Measurements from ENCODE around the gene DENND2A.
"Not testable (repeated sequence)": the region's sequence is repeated elsewhere in the genome, so short reads cannot be mapped to it uniquely, and the experiment has no call there.

DENND2A gene

GRCh38 chr7:140645166-140645900, 4.7 kb upstream of the DENND2A start:
- no peak for TF ChIP-seq POLR2A (IDR thresholded peaks at IDR 0.05; ENCODE audit: low read depth, low read length)
- peak; percentile 57 for DNase-seq (ENCODE audit: insufficient read length, low spot score)
- FAIRE-seq, result no peak

DNA sequence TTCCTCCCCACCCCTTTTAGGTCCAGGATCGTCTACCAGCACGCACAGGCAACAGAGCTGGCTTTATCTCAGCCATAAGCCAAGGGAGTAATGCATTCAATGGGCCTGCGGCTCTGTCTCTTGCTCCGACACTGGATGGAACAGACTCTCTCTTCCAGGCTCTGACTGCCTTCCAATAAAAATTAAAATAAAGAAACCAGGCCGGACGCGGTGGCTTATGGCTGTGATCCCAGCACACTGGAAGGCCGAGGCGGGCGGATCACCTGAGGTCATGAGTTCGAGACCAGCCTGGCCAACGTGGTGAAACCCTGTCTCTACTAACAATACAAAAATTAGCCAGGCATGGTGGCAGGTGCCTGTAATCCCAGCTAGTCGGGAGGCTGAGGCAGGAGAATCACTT, 4.1 kb upstream of the DENND2A start:
- FAIRE-seq; DNase-seq (ENCODE audit: insufficient read length, low spot score): not testable (repeated sequence)

- FAIRE-seq (no peak), DNase-seq (ENCODE audit: insufficient read length, low spot score) (no peak)
- TF ChIP-seq POLR2A (IDR thresholded peaks at IDR 0.05; ENCODE audit: low read depth, low read length), result no peak
Observed at GRCh38 chr7:140643416-140643815, 2.8 kb upstream of the DENND2A start.

DNA sequence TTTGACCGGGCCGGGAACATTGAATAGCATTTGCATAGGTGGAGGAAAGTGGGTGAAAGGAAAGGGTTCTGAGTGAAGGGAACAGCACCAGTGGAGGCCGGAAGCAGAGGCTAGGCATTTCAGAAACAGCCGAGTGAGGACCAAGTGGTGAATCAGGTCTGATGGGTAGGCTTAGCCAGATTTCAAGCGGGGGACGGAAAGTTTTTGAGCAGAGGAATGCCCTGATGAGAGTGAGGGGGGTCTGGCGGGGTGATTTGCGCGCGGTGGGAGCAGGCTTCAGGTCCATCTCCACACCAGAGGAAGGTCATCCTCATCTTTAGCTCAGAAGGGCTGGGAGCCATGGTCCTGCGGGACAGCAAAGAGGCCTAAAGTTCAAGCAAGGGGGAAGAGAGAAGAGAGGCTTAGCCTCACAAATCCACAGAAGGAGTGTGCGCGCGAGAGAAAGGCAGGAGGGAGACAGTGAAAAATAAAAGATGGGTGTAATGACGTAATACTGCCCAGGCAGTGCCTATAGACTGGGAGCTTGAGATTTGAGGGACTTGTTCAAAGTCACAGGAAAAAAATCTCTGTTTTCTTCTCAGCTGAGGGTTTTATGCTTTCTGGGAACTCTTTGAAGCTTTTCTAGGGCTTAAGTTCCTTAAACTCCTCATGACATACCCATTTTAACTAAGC, 1.0 kb upstream of the DENND2A start:
- TF ChIP-seq POLR2A (IDR thresholded peaks at IDR 0.05; ENCODE audit: low read depth, low read length), result no peak
- no peak for DNase-seq (ENCODE audit: insufficient read length, low spot score)
- FAIRE-seq, result no peak

DNA sequence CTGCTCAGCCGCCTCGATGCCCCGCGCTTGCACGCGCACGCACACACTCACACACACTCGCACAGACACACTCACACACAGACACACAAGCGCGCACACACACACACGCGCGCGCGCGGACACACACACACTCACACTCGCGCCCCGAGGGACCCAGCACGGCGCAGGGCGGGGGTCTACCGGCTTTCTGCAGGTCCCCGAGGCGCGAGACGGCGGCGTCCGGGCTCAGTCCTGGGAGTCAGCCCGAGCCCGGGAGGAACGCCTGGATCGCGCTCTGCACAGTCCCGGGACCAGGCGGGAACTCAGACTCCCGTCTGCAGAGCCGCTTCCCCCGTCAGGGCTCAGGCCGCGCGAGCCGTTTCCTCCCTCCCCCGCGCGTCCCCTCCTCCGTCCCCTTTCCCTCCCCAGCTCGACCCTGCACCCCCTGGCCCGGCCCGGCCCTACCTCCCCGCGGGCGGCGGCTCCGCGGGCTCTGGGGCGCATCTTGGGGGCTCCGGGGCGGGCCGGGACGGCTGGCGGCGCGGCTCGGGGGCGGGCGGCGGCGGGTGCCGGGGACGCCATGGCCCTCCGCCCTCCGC, 464 bp downstream of the DENND2A start:
- DNase-seq (ENCODE audit: insufficient read length, low spot score) (no peak), FAIRE-seq (no peak)
- no peak for TF ChIP-seq POLR2A (IDR thresholded peaks at IDR 0.05; ENCODE audit: low read depth, low read length)

DNA sequence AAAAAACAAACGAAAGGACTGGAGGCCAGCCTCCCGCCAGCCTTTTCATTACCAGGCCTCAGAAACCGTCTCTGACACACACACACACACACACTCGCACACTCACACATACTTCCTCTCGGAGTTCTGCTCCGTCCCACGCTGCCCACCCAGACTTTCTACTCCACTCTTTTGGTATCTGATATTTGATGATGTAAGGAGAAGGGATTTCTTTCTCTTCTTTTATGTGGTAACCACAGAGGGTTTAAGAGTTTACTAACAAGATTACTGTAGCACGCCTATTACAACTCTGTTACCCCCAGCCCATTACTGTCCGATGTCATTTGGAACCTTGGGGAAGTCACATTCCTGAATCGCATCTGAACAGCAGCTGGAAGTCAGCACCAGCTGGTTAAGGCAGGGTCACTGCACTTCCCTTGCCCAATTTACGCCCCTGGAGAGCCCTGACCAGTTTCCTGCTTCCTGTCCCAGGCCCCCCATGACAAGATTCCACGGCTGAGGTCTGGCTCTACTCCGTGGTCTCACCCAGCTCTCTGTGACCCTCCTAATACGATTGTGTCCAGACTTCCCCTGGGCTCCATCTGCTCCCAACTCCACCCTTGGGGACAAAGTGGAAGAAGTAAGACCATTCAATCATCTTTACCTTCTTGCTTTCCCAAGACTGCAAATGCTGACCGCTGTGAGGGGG, 1.1 kb downstream of the DENND2A start:
- TF ChIP-seq POLR2A (IDR thresholded peaks at IDR 0.05; ENCODE audit: low read depth, low read length), result no peak
- DNase-seq (ENCODE audit: insufficient read length, low spot score) (no peak), FAIRE-seq (no peak)

DNA sequence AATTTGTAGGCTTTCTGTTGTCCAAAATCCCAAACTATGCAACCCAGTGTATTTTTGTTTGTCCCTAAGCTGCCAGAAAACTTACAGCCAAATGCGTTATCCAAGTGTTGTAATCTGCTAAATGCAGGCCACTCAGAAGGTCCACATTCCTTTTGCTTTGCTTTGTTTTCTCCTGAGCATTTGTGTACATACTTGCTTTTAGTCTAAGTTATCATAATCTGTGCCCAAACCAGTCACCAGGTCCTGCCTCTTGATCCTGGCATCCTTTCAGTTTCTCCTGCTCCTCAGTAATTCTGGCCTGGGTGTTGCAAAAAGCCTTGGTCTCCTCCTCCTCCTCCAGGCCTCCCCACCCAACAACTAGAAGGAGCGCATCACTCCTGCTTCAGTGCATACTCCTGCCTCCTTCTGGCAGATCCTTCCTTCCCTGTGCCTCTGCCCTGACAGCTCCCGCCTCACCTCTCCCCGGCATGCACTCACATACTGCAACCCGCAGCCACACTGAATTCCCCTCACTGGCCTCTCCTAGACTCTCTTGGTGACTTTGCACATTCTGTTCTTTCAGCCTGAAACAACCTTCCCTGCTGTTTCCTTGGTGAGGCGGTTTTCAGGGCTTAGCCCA, 2.3 kb downstream of the DENND2A start:
- TF ChIP-seq POLR2A (IDR thresholded peaks at IDR 0.05; ENCODE audit: low read depth, low read length), result no peak
- DNase-seq (ENCODE audit: insufficient read length, low spot score) (no peak), FAIRE-seq (no peak)

DNA sequence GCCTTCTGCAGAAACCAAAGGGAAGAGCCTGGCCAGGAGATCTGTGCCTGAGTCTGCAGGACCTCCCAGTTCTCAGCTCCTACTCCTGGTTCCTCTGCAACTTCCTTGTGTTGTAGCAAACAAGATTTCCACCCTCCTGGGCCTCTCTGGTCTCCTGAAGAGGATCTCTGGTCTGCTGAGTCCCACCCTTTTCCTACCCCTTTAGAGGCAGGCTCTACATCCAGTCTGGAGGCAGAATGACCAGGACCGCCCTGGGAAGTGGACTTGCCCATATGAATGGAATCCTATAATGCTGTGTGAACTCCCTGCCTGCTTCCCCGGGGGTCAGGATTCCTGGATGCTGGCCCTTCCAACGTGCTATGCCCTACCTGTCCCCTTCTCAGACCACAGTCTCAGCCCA, 3.2 kb downstream of the DENND2A start:
- FAIRE-seq (no peak), DNase-seq (ENCODE audit: insufficient read length, low spot score) (no peak)
- TF ChIP-seq POLR2A (IDR thresholded peaks at IDR 0.05; ENCODE audit: low read depth, low read length), result no peak

- DNase-seq (ENCODE audit: insufficient read length, low spot score), result no peak
- FAIRE-seq, result no peak
- TF ChIP-seq POLR2A (IDR thresholded peaks at IDR 0.05; ENCODE audit: low read depth, low read length), result no peak
Observed at GRCh38 chr7:140635816-140636215, 4.8 kb downstream of the DENND2A start.

DNA sequence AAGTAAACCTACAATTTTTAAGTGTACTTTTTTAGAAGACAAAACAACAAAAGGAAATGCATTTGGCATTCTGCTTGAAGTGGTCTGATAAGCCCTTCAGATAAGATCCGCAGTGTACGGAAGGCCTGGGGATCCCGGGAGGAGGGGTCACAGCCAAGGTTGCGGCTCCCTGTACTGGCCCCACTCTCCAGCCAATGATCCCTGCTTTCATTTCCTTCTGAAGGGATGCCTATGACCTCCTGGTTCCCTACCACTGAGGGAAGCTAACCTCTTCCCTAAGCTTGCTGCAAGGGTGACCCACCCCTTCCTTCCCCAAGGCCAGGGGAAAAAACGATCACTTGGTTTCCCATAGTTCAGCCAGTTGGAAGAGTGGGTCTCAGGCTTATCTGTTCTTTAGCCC, 5.3 kb downstream of the DENND2A start:
- FAIRE-seq, result no peak
- TF ChIP-seq POLR2A (IDR thresholded peaks at IDR 0.05; ENCODE audit: low read depth, low read length), result no peak
- no peak for DNase-seq (ENCODE audit: insufficient read length, low spot score)

DNA sequence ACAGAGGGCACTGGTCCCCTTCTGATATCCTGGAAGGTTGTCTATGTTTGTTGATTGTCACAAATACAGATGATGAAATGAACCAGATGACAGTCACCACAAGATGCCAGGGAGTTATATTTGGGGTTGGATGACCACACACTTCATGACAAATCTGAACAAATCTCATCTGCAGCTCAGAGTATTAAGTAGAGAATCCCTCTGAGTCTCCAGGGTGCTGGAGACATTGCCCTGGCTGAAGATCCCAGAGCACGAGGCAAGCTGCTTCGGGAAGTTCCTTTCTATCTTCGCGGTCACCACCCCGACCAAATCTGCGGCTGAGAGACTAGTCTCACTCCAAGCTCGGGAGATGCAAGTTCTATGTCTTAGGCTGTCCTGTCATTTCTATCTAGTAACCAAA, 9.0 kb downstream of the DENND2A start:
- DNase-seq (ENCODE audit: insufficient read length, low spot score) (no peak), FAIRE-seq (no peak)
- no peak for TF ChIP-seq POLR2A (IDR thresholded peaks at IDR 0.05; ENCODE audit: low read depth, low read length)

DNA sequence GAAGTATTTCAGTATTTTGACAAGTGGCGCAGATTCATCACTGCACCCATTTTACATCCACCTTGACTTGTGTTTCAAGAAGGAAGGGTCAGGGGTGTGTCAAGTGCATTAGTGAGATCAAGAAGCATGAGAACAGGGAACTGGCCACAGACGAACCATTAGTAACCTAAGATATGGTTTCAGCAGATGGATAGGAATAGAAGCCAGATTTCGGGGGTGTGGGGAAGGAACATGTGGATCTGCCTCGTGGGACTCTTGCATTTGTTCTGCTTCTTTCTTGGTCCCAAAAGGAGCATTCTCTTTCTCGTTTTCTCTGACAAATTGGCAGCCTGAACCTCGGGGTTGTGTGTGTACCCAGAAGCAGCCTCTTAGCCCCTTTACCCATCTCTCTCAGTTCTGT, 9.6 kb downstream of the DENND2A start:
- no peak for FAIRE-seq
- TF ChIP-seq POLR2A (IDR thresholded peaks at IDR 0.05; ENCODE audit: low read depth, low read length), result no peak
- no peak for DNase-seq (ENCODE audit: insufficient read length, low spot score)

GRCh38 chr7:140625908-140626868, 14.4 kb downstream of the DENND2A start:
- DNase-seq (ENCODE audit: insufficient read length, low spot score) (peak; percentile 90), FAIRE-seq (peak; percentile 94)
- TF ChIP-seq POLR2A (IDR thresholded peaks at IDR 0.05; ENCODE audit: low read depth, low read length), result no peak

DNA sequence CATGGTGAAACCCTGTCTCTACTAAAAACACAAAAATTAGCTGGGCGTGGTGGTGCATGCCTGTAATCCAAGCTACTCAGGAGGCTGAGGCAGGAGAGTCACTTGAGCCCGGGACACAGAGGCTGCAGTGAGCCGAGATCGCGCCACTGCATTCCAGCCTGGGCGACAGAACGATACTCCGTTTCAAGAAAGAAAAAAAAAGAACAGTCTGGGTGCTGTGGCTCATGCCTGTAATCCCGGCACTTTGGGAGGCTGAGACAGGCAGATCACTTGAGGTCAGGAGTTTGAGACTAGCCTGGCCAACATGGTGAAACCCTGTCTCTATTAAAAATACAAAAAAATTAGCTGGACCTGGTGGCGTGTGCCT, 15.4 kb downstream of the DENND2A start:
- FAIRE-seq; DNase-seq (ENCODE audit: insufficient read length, low spot score): not testable (repeated sequence)
